Immature natural killer cell (primary cell): Measurements from ENCODE around the gene KRT6C. TPM values are rescaled to one million over a fixed set of nuclear protein-coding genes. Genes with fewer than 3 reads are reported as not detected.

Experiments used
- DNase-seq, 3 donors: peaks; one replicate each; pipeline ENCODE4 v3.0.0; 2022; ENCODE audit warnings: mixed read lengths in 1 of 3
- H3K27ac Mint-ChIP-seq, 6 donors: one replicate each; pipeline ENCODE4 v1.8.0; 2020; ENCODE audit warnings: mixed read lengths in 6 of 6, mild to moderate bottlenecking in 5 of 6, inconsistent platforms in 4 of 6, moderate library complexity in 3 of 6
- H3K27me3 Mint-ChIP-seq, 3 donors: one replicate each; pipeline ENCODE4 v1.8.0; 2020 to 2021; ENCODE audit warnings: low read depth in 3 of 3, mild to moderate bottlenecking in 3 of 3, mixed read lengths in 3 of 3, moderate library complexity in 3 of 3, inconsistent platforms in 1 of 3
- H3K36me3 Mint-ChIP-seq, 3 donors: one replicate each; pipeline ENCODE4 v1.8.0; 2020; ENCODE audit warnings: mixed read lengths in 3 of 3, inconsistent platforms in 2 of 3, mild to moderate bottlenecking in 2 of 3
- H3K4me1 Mint-ChIP-seq, 2 donors: one replicate each; pipeline ENCODE4 v1.8.0; 2020; ENCODE audit warnings: inconsistent platforms in 2 of 2, mild to moderate bottlenecking in 2 of 2, mixed read lengths in 2 of 2, moderate library complexity in 1 of 2
- H3K4me3 Mint-ChIP-seq, 5 donors: one replicate each; pipeline ENCODE4 v1.8.0; 2020; ENCODE audit warnings: mild to moderate bottlenecking in 5 of 5, mixed read lengths in 5 of 5, inconsistent platforms in 3 of 5, moderate library complexity in 3 of 5
- H3K9me3 Mint-ChIP-seq, 6 donors: one replicate each; pipeline ENCODE4 v1.8.0; 2020; ENCODE audit warnings: mild to moderate bottlenecking in 6 of 6, mixed read lengths in 6 of 6, inconsistent platforms in 4 of 6, moderate library complexity in 3 of 6
- polyA plus RNA-seq, 3 donors: library from polyadenylated mRNA; unstranded; fragments of 300-500 nt; fragmentation: Illumina TruSeq; gene quantifications; one replicate each; pipeline ENCODE4 v1.2.3, GENCODE V29; 2021

The KRT6C gene
- polyA plus RNA-seq, 3 donors from 2014 or later, result not detected

GRCh38 chr12:52432559-52433207, 40.9 kb downstream of the KRT6C start:
- Mint-ChIP-seq H3K27ac (no peak overlapping the region), H3K27me3 (peaks cover 2 to 12% (median 4%) of the 10 kb centered on the region in 3 donors), H3K36me3 (no peaks in the 10 kb centered on the region), H3K4me1 (no peaks in the 10 kb centered on the region), H3K9me3 (no peaks in the 10 kb centered on the region), H3K4me3 (no peak overlapping the region)
- DNase-seq, result no peak

GRCh38 chr12:52428121-52428520, 45.5 kb downstream of the KRT6C start:
- no peak for DNase-seq
- Mint-ChIP-seq H3K27ac (no peak overlapping the region), H3K4me3 (no peak overlapping the region), H3K36me3 (no peaks in the 10 kb centered on the region), H3K27me3 (peaks cover 4% of the 10 kb centered on the region in 3 donors), H3K4me1 (no peaks in the 10 kb centered on the region), H3K9me3 (no peaks in the 10 kb centered on the region)

DNA sequence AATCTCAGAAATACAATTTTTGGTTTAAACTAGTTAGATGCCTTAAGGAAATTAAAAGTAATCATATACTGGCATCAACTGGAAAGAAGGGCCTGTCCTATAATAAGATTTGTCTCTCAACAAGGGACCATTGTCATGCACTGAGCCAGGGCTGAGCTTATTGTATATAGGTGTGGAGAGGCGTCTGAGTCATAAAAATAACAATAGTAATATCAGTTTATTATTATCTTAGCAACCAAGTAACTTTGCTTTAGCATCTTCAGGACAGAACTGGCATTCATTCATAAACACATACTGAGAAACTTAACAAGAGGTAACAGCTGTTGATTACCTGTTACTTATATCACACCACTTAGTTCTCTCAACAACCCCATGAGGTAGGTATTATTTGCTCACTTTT, 46.5 kb downstream of the KRT6C start:
- Mint-ChIP-seq H3K36me3 (no peaks in the 10 kb centered on the region), H3K27me3 (peaks cover 2 to 4% (median 2%) of the 10 kb centered on the region in 3 donors)

GRCh38 chr12:52426034-52426433, 47.6 kb downstream of the KRT6C start:
- Mint-ChIP-seq H3K27me3 (peaks cover 4 to 9% (median 5%) of the 10 kb centered on the region in 3 donors), H3K36me3 (no peaks in the 10 kb centered on the region)
- DNase-seq, result no peak

More for the DNA sequence above, 46.5 kb downstream of the KRT6C start:
- Mint-ChIP-seq H3K27ac (no peak overlapping the region), H3K4me3 (no peak overlapping the region), H3K9me3 (no peaks in the 10 kb centered on the region), H3K4me1 (no peaks in the 10 kb centered on the region)
- DNase-seq, result no peak

GRCh38 chr12:52425466-52425865, 48.1 kb downstream of the KRT6C start:
- Mint-ChIP-seq H3K36me3 (no peaks in the 10 kb centered on the region), H3K4me3 (no peak overlapping the region), H3K27me3 (peaks cover 3 to 10% (median 4%) of the 10 kb centered on the region in 3 donors), H3K27ac (no peak overlapping the region), H3K4me1 (no peaks in the 10 kb centered on the region), H3K9me3 (no peaks in the 10 kb centered on the region)
- no peak for DNase-seq

More at GRCh38 chr12:52426034-52426433, 47.6 kb downstream of the KRT6C start:
- no peaks in the 10 kb centered on the region for H3K4me1 Mint-ChIP-seq
- H3K9me3 Mint-ChIP-seq, result no peaks in the 10 kb centered on the region
- no peak overlapping the region for H3K4me3 Mint-ChIP-seq
- no peak overlapping the region for H3K27ac Mint-ChIP-seq

DNA sequence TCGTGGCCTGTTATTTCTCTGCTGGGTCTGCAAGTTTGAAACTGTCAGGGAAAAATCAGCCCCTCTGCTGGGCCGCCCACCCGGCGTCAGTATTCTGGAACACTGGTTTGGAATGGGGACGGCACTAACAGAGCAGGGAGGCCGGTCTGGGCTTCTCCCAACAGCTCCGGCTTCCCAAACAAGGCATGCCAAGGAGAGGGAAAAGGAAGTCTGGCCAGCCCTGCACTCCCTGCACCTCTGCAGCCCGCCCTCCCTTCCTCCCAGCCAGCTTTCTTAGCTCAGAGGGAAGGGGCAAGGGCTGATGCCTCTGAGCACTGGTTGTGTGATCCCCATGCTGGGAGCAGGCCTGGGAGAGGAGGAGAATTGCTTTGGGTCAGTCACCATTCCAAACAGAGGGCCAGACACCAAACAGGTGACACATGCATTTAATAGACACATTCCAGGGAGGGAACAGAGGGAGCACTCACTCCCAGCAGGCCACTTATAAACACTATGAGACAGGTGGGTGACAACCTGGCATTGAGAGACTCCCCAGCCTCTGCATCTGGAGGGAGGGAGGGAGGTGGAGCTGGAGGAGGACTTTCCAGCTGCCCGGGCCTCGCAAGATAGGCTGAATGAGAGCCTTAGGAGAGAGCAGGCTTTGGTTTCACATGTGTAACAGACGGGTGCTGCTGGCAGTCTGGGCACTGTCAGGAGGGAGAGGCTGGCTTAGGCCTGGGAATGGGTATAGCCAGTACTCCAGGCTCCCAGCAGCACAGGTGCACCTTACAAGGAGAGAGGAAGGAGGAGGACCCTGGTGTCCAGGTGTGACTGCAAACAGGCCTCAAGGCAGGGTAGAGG, 49.7 kb downstream of the KRT6C start:
- H3K27ac Mint-ChIP-seq, result no peak overlapping the region

GRCh38 chr12:52423035-52423434, 50.6 kb downstream of the KRT6C start:
- DNase-seq, result no peak
- H3K4me3 Mint-ChIP-seq, result no peak overlapping the region
- peak overlapping the region in 1 of 6 donors; percentile 22 for H3K27ac Mint-ChIP-seq
- H3K4me1 Mint-ChIP-seq, result peaks cover 0 to 8% of the 10 kb centered on the region in 2 donors
- no peaks in the 10 kb centered on the region for H3K9me3 Mint-ChIP-seq
- H3K27me3 Mint-ChIP-seq, result peaks cover 2 to 12% (median 3%) of the 10 kb centered on the region in 3 donors
- no peaks in the 10 kb centered on the region for H3K36me3 Mint-ChIP-seq

More for the DNA sequence above, 49.7 kb downstream of the KRT6C start:
- Mint-ChIP-seq H3K4me1 (peaks cover 0 to 8% of the 10 kb centered on the region in 2 donors), H3K36me3 (no peaks in the 10 kb centered on the region), H3K27me3 (peaks cover 2 to 12% (median 3%) of the 10 kb centered on the region in 3 donors), H3K4me3 (no peak overlapping the region), H3K9me3 (no peaks in the 10 kb centered on the region)
- no peak for DNase-seq

- no peak overlapping the region for H3K27ac Mint-ChIP-seq
- H3K4me3 Mint-ChIP-seq, result no peak overlapping the region
- H3K4me1 Mint-ChIP-seq, result peaks cover 0 to 8% of the 10 kb centered on the region in 2 donors
- H3K9me3 Mint-ChIP-seq, result no peaks in the 10 kb centered on the region
- no peaks in the 10 kb centered on the region for H3K36me3 Mint-ChIP-seq
- DNase-seq, result no peak
- H3K27me3 Mint-ChIP-seq, result peaks cover 4 to 12% (median 7%) of the 10 kb centered on the region in 3 donors
Observed at GRCh38 chr12:52419656-52420055, 53.9 kb downstream of the KRT6C start.

- Mint-ChIP-seq H3K36me3 (no peaks in the 10 kb centered on the region), H3K4me1 (peaks cover 0 to 8% of the 10 kb centered on the region in 2 donors), H3K27me3 (peaks cover 4 to 10% (median 9%) of the 10 kb centered on the region in 3 donors), H3K27ac (no peak overlapping the region), H3K4me3 (no peak overlapping the region), H3K9me3 (no peaks in the 10 kb centered on the region)
- no peak for DNase-seq
Observed at GRCh38 chr12:52418576-52419110, 55.0 kb downstream of the KRT6C start.

Other genes starting within 250 kb of the KRT6C start
- gene KRT7, start 240.6 kb downstream of the KRT6C start, polyA plus RNA-seq, result not detected
- 10 to 100 TPM in 2 of 3 donors, 1 to 10 TPM in 1; 6.6 to 13.1 (median 12.5) TPM for gene KRT86, start 199.2 kb downstream of the KRT6C start, polyA plus RNA-seq
- gene KRT81, start 182.3 kb downstream of the KRT6C start, polyA plus RNA-seq, result 1 to 10 TPM; 2.2 to 3.7 (median 3.6) TPM
- gene KRT83, start 152.4 kb downstream of the KRT6C start, polyA plus RNA-seq, result not detected
- gene KRT85, start 106.3 kb downstream of the KRT6C start, polyA plus RNA-seq, result not detected
- gene KRT84, start 88.2 kb downstream of the KRT6C start, polyA plus RNA-seq, result not detected
- gene KRT82, start 67.5 kb downstream of the KRT6C start, polyA plus RNA-seq, result not detected
- not detected for gene KRT75, start 39.4 kb downstream of the KRT6C start, polyA plus RNA-seq
- under 1 TPM in 1 of 3 donors, not detected in 2; 0.82 TPM for gene KRT6B, start 21.7 kb downstream of the KRT6C start, polyA plus RNA-seq
- not detected for gene KRT6A, start 19.5 kb upstream of the KRT6C start, polyA plus RNA-seq
- gene KRT5, start 46.6 kb upstream of the KRT6C start, polyA plus RNA-seq, result not detected
- gene KRT71, start 79.3 kb upstream of the KRT6C start, polyA plus RNA-seq, result not detected
- not detected for gene KRT74, start 100.0 kb upstream of the KRT6C start, polyA plus RNA-seq
- gene KRT72, start 127.7 kb upstream of the KRT6C start, polyA plus RNA-seq, result under 1 TPM in 2 of 3 donors, not detected in 1; 0.34 to 0.93 TPM
- 1 to 10 TPM in 1 of 3 donors, under 1 TPM in 1, not detected in 1; 0.82 to 3.3 TPM for gene KRT73, start 144.8 kb upstream of the KRT6C start, polyA plus RNA-seq
- gene KRT2, start 178.4 kb upstream of the KRT6C start, polyA plus RNA-seq, result 1 to 10 TPM in 1 of 3 donors, under 1 TPM in 2; 0.51 to 1.3 (median 0.61) TPM
- not detected for gene KRT1, start 206.6 kb upstream of the KRT6C start, polyA plus RNA-seq
- not detected for gene KRT77, start 229.7 kb upstream of the KRT6C start, polyA plus RNA-seq